RWPE2 (cell line): ENCODE results near the gene HSD11B1.

Experiments used
- ATAC-seq: fragments of 200-7000 bp; cut with Tn5 transposase; 3 replicates; pipeline ENCODE4 v1.9.1; 2021; ENCODE audit warnings: low read depth
- DNase-seq: peaks from one replicate; pipeline ENCODE4 v3.0.0-alpha.2; 2020; ENCODE audit warnings: low spot score
- H3K27ac ChIP-seq: fragments of 450-650 bp; 2 replicates; pipeline ENCODE4 v1.5.1; 2017; ENCODE audit warnings: mild to moderate bottlenecking; ENCODE audit not compliant: poor library complexity, severe bottlenecking
- H3K27me3 ChIP-seq: fragments of 250-450 bp; sonication (Bioruptor Pico); 2 replicates; pipeline ENCODE4 v1.5.1; 2021; ENCODE audit warnings: mild to moderate bottlenecking, moderate library complexity; ENCODE audit not compliant: insufficient read depth, poor library complexity, severe bottlenecking
- H3K36me3 ChIP-seq: fragments of 250-450 bp; sonication (Bioruptor Pico); 2 replicates; pipeline ENCODE4 v1.5.1; 2020; ENCODE audit warnings: low read depth, mild to moderate bottlenecking, moderate library complexity
- H3K4me1 ChIP-seq: fragments of 250-450 bp; sonication (Bioruptor Pico); 2 replicates; pipeline ENCODE4 v1.5.1; 2021; ENCODE audit warnings: mild to moderate bottlenecking, moderate library complexity; ENCODE audit not compliant: insufficient read depth, poor library complexity, severe bottlenecking
- H3K4me3 ChIP-seq: fragments of 250-450 bp; sonication (Bioruptor Pico); 2 replicates; pipeline ENCODE4 v1.5.1; 2021; ENCODE audit warnings: mild to moderate bottlenecking, moderate library complexity; ENCODE audit not compliant: severe bottlenecking
- H3K9me3 ChIP-seq: fragments of 250-450 bp; sonication (Bioruptor Pico); 2 replicates; pipeline ENCODE4 v1.5.1; 2021; ENCODE audit warnings: mild to moderate bottlenecking, moderate library complexity; ENCODE audit not compliant: severe bottlenecking
- TF ChIP-seq, protein P1 (sequence below): fragments of 450-650 bp; IDR thresholded peaks from one replicate; pipeline ENCODE4 v1.5.1; 2017; ENCODE audit warnings: mild to moderate bottlenecking, moderate library complexity; ENCODE audit not compliant: poor library complexity, severe bottlenecking

The HSD11B1 gene

GRCh38 chr1:209749670-209750323 is 45.2 kb downstream of the HSD11B1 start:
- DNase-seq, result no peak
- Histone ChIP-seq H3K9me3 (no peaks in the 10 kb centered on the region), H3K27me3 (no peaks in the 10 kb centered on the region), H3K4me3 (no peak overlapping the region), H3K36me3 (no peaks in the 10 kb centered on the region), H3K27ac (no peak overlapping the region), H3K4me1 (peaks cover 3% of the 10 kb centered on the region)
- TF ChIP-seq, protein P1, sequence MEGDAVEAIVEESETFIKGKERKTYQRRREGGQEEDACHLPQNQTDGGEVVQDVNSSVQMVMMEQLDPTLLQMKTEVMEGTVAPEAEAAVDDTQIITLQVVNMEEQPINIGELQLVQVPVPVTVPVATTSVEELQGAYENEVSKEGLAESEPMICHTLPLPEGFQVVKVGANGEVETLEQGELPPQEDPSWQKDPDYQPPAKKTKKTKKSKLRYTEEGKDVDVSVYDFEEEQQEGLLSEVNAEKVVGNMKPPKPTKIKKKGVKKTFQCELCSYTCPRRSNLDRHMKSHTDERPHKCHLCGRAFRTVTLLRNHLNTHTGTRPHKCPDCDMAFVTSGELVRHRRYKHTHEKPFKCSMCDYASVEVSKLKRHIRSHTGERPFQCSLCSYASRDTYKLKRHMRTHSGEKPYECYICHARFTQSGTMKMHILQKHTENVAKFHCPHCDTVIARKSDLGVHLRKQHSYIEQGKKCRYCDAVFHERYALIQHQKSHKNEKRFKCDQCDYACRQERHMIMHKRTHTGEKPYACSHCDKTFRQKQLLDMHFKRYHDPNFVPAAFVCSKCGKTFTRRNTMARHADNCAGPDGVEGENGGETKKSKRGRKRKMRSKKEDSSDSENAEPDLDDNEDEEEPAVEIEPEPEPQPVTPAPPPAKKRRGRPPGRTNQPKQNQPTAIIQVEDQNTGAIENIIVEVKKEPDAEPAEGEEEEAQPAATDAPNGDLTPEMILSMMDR, result no peak
- ATAC-seq, result no peak

GRCh38 chr1:209751627-209752231 is 47.1 kb downstream of the HSD11B1 start:
- TF ChIP-seq, protein P1, result no peak
- Histone ChIP-seq H3K27me3 (no peaks in the 10 kb centered on the region), H3K36me3 (no peaks in the 10 kb centered on the region), H3K27ac (no peak overlapping the region), H3K9me3 (no peaks in the 10 kb centered on the region), H3K4me3 (no peak overlapping the region), H3K4me1 (peaks cover 3% of the 10 kb centered on the region)
- DNase-seq, result no peak
- ATAC-seq, result no peak

GRCh38 chr1:209752890-209753289 is 48.2 kb downstream of the HSD11B1 start:
- peaks cover 3% of the 10 kb centered on the region for H3K4me1 ChIP-seq
- TF ChIP-seq, protein P1, result no peak
- H3K27ac ChIP-seq, result no peak overlapping the region
- H3K36me3 ChIP-seq, result no peaks in the 10 kb centered on the region
- H3K9me3 ChIP-seq, result no peaks in the 10 kb centered on the region
- H3K4me3 ChIP-seq, result no peak overlapping the region
- H3K27me3 ChIP-seq, result no peaks in the 10 kb centered on the region
- DNase-seq (no peak), ATAC-seq (no peak)

DNA sequence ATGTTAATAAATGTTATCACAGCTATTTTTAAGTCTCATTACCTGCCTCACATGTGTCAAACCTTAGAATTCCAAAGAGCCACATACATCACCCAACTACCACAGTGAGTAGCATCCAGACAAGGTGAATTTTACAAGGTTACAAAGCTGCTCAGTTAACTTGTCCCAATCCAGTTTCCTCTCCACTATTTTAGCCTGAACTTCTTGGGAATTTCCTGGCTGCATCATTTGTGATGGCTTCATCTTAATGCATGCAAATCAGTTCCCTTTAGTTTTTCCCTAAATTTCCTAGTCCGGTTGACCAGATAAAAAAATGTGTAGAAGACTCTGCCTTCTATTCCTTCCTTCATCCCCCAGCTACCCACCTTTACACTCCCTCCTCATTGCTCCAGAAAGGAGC is 50.6 kb downstream of the HSD11B1 start:
- H3K27ac ChIP-seq, result no peak overlapping the region
- H3K4me3 ChIP-seq, result no peak overlapping the region
- ATAC-seq, result no peak
- TF ChIP-seq, protein P1, result no peak
- no peak for DNase-seq
- no peaks in the 10 kb centered on the region for H3K27me3 ChIP-seq
- no peaks in the 10 kb centered on the region for H3K36me3 ChIP-seq
- H3K4me1 ChIP-seq, result no peaks in the 10 kb centered on the region
- H3K9me3 ChIP-seq, result no peaks in the 10 kb centered on the region
